H1 (cell line): ENCODE results near the gene BTBD18. TPM values are rescaled to one million over a fixed set of nuclear protein-coding genes. Genes with fewer than 3 reads are reported as not detected.

Experiments
- CTCF ChIA-PET: fragments of 300-600 bp; sonication (Branson Sonifier 250); formaldehyde crosslinking; loops from one replicate; lab custom pipeline; 2021; ENCODE audit not compliant: partially characterized antibody; lab: Charles Lee
- POLR2A ChIA-PET: fragments of 300-600 bp; sonication (Branson Sonifier 250); formaldehyde crosslinking; loops from one replicate; lab custom pipeline; 2021; ENCODE audit warnings: inconsistent platforms; ENCODE audit not compliant: partially characterized antibody; lab: Charles Lee
- DNase-seq, 2 experiments: peaks; one replicate each; pipeline versions ENCODE4 v3.0.0 to v3.0.0-alpha.2; 2010 to 2022; ENCODE audit warnings: low spot score in 2 of 2, low read depth in 1 of 2, mixed read lengths in 1 of 2
- FAIRE-seq: peaks from 2 replicates; lab custom pipeline; 2011; peaks lifted over from hg19 to GRCh38; lab: Jason Lieb, UNC
- H2AFZ ChIP-seq: 2 replicates; pipeline ENCODE4 v1.8.1; 2012; ENCODE audit warnings: low read length, inconsistent platforms
- H2AK5ac ChIP-seq: 2 replicates; pipeline ENCODE4 v1.6.1; 2013; ENCODE audit warnings: low read depth, low read length
- H2BK120ac ChIP-seq: replicated peaks from 2 replicates; pipeline ENCODE3; 2013; ENCODE audit warnings: low read depth, low read length, inconsistent platforms
- H2BK12ac ChIP-seq: 2 replicates; pipeline ENCODE4 v1.6.1; 2013; ENCODE audit warnings: low read depth, low read length
- H2BK15ac ChIP-seq: 2 replicates; pipeline ENCODE4 v1.6.1; 2013; ENCODE audit warnings: low read length
- H2BK20ac ChIP-seq: 2 replicates; pipeline ENCODE4 v1.6.1; 2013; ENCODE audit warnings: low read length
- H2BK5ac ChIP-seq: 2 replicates; pipeline ENCODE4 v1.6.1; 2013; ENCODE audit warnings: low read depth, low read length
- H3K14ac ChIP-seq: 2 replicates; pipeline ENCODE4 v1.6.1; 2013; ENCODE audit warnings: inconsistent platforms; ENCODE audit not compliant: insufficient read length
- H3K18ac ChIP-seq: 2 replicates; pipeline ENCODE4 v1.6.1; 2013; ENCODE audit warnings: low read length; ENCODE audit errors: extremely low read depth
- H3K23ac ChIP-seq: 2 replicates; pipeline ENCODE4 v1.6.1; 2013; ENCODE audit warnings: inconsistent platforms; ENCODE audit not compliant: insufficient read length
- H3K23me2 ChIP-seq: 2 replicates; pipeline ENCODE4 v1.6.1; 2013; ENCODE audit warnings: low read depth, low read length
- H3K27ac ChIP-seq: 2 replicates; pipeline ENCODE4 v1.6.1; 2011; ENCODE audit warnings: low read depth, low read length, inconsistent platforms
- H3K27me3 ChIP-seq, 4 experiments: replicated peaks in 1 of 4; 1 replicate in 1 of 4; 2 replicates in 3 of 4; pipeline versions ENCODE4 v1.6.1 to v1.8.1; 2011 to 2013; ENCODE audit warnings: low read length in 3 of 4, mild to moderate bottlenecking in 3 of 4, inconsistent platforms in 2 of 4, mixed read lengths in 2 of 4, moderate library complexity in 1 of 4; ENCODE audit not compliant: control insufficient read depth in 3 of 4, insufficient read depth in 3 of 4; ENCODE audit errors: extremely low read depth in 1 of 4
- H3K36me3 ChIP-seq, 4 experiments: 2 replicates each; pipeline versions ENCODE4 v1.6.1 to v1.8.1; 2011 to 2013; ENCODE audit warnings: mild to moderate bottlenecking in 4 of 4, low read length in 3 of 4, moderate library complexity in 2 of 4, control low read depth in 1 of 4, inconsistent platforms in 1 of 4; ENCODE audit not compliant: insufficient read depth in 4 of 4, control insufficient read depth in 2 of 4
- H3K4ac ChIP-seq: replicated peaks from 2 replicates; pipeline ENCODE3; 2013; ENCODE audit warnings: low read length, low read depth, mixed read lengths, inconsistent platforms; ENCODE audit not compliant: insufficient read length
- H3K4me1 ChIP-seq, 4 experiments: replicated peaks in 1 of 4; 1 replicate in 1 of 4; 2 replicates in 3 of 4; pipeline versions ENCODE4 v1.6.1 to v1.8.1; 2011 to 2013; ENCODE audit warnings: low read length in 3 of 4, inconsistent platforms in 2 of 4, mixed read lengths in 1 of 4; ENCODE audit not compliant: insufficient read depth in 4 of 4, control insufficient read depth in 3 of 4
- H3K4me2 ChIP-seq, 2 experiments: 2 replicates each; pipeline versions ENCODE4 v1.6.1 to v1.8.1; 2011 to 2013; ENCODE audit warnings: low read depth in 2 of 2, low read length in 2 of 2, control low read depth in 1 of 2, inconsistent platforms in 1 of 2, mild to moderate bottlenecking in 1 of 2; ENCODE audit not compliant: insufficient read depth in 1 of 2
- H3K4me3 ChIP-seq, 4 experiments: fragments of 200-600, 300-600 bp in 1 of 4; sonication (generic), shearing (Covaris generic), sonication (Bioruptor Twin) in 1 of 4; 2 replicates each; pipeline versions ENCODE4 v1.5.1 to v1.8.1; 2011 to 2016; ENCODE audit warnings: low read length in 4 of 4, low read depth in 3 of 4, control low read depth in 2 of 4, inconsistent platforms in 2 of 4, mild to moderate bottlenecking in 2 of 4, mixed read lengths in 1 of 4, moderate library complexity in 1 of 4; ENCODE audit not compliant: insufficient read depth in 2 of 4; ENCODE audit errors: extremely low read depth in 1 of 4
- H3K56ac ChIP-seq: replicated peaks from 2 replicates; pipeline ENCODE3; 2013; ENCODE audit warnings: low read depth, mild to moderate bottlenecking, mixed read lengths, low read length, inconsistent platforms; ENCODE audit not compliant: insufficient read length
- H3K79me1 ChIP-seq: 2 replicates; pipeline ENCODE4 v1.6.1; 2013; ENCODE audit warnings: low read depth, low read length, control low read depth
- H3K79me2 ChIP-seq, 2 experiments: 2 replicates each; pipeline versions ENCODE4 v1.6.1 to v1.8.1; 2012 to 2013; ENCODE audit warnings: low read length in 2 of 2, mild to moderate bottlenecking in 2 of 2, inconsistent platforms in 1 of 2; ENCODE audit not compliant: insufficient read depth in 2 of 2, control insufficient read depth in 1 of 2
- H3K9ac ChIP-seq, 4 experiments: replicated peaks in 1 of 4; 1 replicate in 1 of 4; 2 replicates in 3 of 4; pipeline versions ENCODE4 v1.6.1 to v1.8.1; 2011 to 2013; ENCODE audit warnings: low read depth in 3 of 4, low read length in 3 of 4, control low read depth in 2 of 4, mild to moderate bottlenecking in 2 of 4, moderate library complexity in 2 of 4, inconsistent platforms in 1 of 4; ENCODE audit errors: extremely low read depth in 1 of 4
- H3K9me3 ChIP-seq, 2 experiments: 2 replicates each; pipeline versions ENCODE4 v1.6.1 to v1.8.1; 2012 to 2013; ENCODE audit warnings: mild to moderate bottlenecking in 2 of 2, moderate library complexity in 2 of 2, control low read depth in 1 of 2, inconsistent platforms in 1 of 2, low read depth in 1 of 2, low read length in 1 of 2, mixed read lengths in 1 of 2; ENCODE audit not compliant: insufficient read depth in 2 of 2
- H4K20me1 ChIP-seq, 2 experiments: replicated peaks in 1 of 2; 2 replicates each; pipeline versions ENCODE3 to v1.8.1; 2011 to 2013; ENCODE audit warnings: inconsistent platforms in 2 of 2, low read length in 2 of 2, mild to moderate bottlenecking in 1 of 2; ENCODE audit not compliant: insufficient read depth in 2 of 2, control insufficient read depth in 1 of 2
- H4K5ac ChIP-seq: 2 replicates; pipeline ENCODE4 v1.6.1; 2013; ENCODE audit warnings: low read length, low read depth, mixed read lengths, inconsistent platforms; ENCODE audit not compliant: insufficient read length
- H4K8ac ChIP-seq: 2 replicates; pipeline ENCODE4 v1.8.0; 2013; ENCODE audit warnings: mild to moderate bottlenecking, moderate library complexity, low read length, inconsistent platforms; ENCODE audit not compliant: insufficient read depth; ENCODE audit errors: extremely low read depth
- H4K91ac ChIP-seq: replicated peaks from 2 replicates; pipeline ENCODE3; 2013; ENCODE audit warnings: low read length, mixed read lengths, inconsistent platforms; ENCODE audit not compliant: insufficient read length
- RFX5 ChIP-seq: IDR thresholded peaks from 2 replicates; pipeline ENCODE4 v1.6.1; 2011; ENCODE audit warnings: low read depth, low read length, improper control_type of control experiment, borderline replicate concordance
- SUZ12 ChIP-seq: fragments of 200-600 bp; sonication (generic); IDR thresholded peaks from 2 replicates; pipeline ENCODE4 v1.6.1; 2012; ENCODE audit warnings: mild to moderate bottlenecking, inconsistent platforms, low read length, moderate library complexity, mixed read lengths
- TBP ChIP-seq: IDR thresholded peaks from 2 replicates; pipeline ENCODE4 v1.6.1; 2011; ENCODE audit warnings: low read depth, low read length, improper control_type of control experiment
- WGBS, 2 experiments: shearing (Covaris generic) in 1 of 2; methylation state at CpG; one replicate each; pipeline versions ENCODE4 v1.1.6 to v1.1.7; 2013 to 2015; ENCODE audit warnings: low lambda C conversion rate in 2 of 2, mixed read lengths in 2 of 2, inconsistent platforms in 1 of 2, low coverage in 1 of 2, missing lambda C conversion rate in 1 of 2; ENCODE audit not compliant: insufficient replicate concordance in 2 of 2, insufficient coverage in 1 of 2, insufficient read length in 1 of 2; ENCODE audit errors: extremely low coverage in 1 of 2, missing lambda C conversion rate in 1 of 2; 5-methylcytosine and 5-hydroxymethylcytosine counted together
- polyA plus RNA-seq, 7 experiments: library from polyadenylated mRNA; depleted of rRNA in 3 of 7; stranded (reverse) in 5 of 7; unstranded in 2 of 7; fragments of >200 nt in 5 of 7; fragments of 200-250 nt in 2 of 7; gene quantifications; 1 replicate in 5 of 7; 2 replicates in 1 of 7; 4 replicates in 1 of 7; pipeline versions ENCODE4 v1.2.1 to v1.2.3, GENCODE V29; 2011 to 2013; ENCODE audit warnings: missing spikeins in 2 of 7, mixed read lengths in 2 of 7
- total RNA-seq: library from RNA; stranded (reverse); fragmentation: NEBNext Ultra II Directional; extraction: Animal tissue kit (Norgen Biotek cat#: 25700); gene quantifications from 2 replicates; pipeline ENCODE4 v1.2.1, GENCODE V29; 2021

BTBD18 gene
- total and polyA plus RNA-seq, 2 of the 8 experiments (the other 6 are each of a cell fraction or from before 2014, with no cell fraction given) = 0.03 TPM; not detected in 1

GRCh38 chr11:57764566-57764965, 12.9 kb upstream of the BTBD18 start:
- Histone ChIP-seq H2BK120ac (no peak overlapping the region), H3K23ac (no peak overlapping the region), H3K18ac (no peak overlapping the region), H3K79me2 (peaks cover 47 to 77% of the 10 kb centered on the region in 2 experiments), H2BK12ac (no peak overlapping the region), H3K4me1 (peaks cover 0 to 10% (median 2%) of the 10 kb centered on the region in 4 experiments; a peak in 1 of 7 replicates), H2BK15ac (no peak overlapping the region), H4K20me1 (peaks cover 5% of the 10 kb centered on the region in 2 experiments), H3K4me2 (peak overlapping the region; percentile 68 to 78), H3K79me1 (peaks cover 7% of the 10 kb centered on the region; the same call in 1 of the 2 replicates), H4K91ac (no peak overlapping the region), H3K36me3 (no peaks in the 10 kb centered on the region), H3K14ac (no peak overlapping the region), H3K9ac (peak overlapping the region in 1 of 4 experiments; percentile 44; a peak in 1 of 7 replicates), H4K8ac (no peak overlapping the region), H3K27me3 (no peaks in the 10 kb centered on the region), H3K27ac (no peak overlapping the region), H2AK5ac (no peak overlapping the region), H3K56ac (no peak overlapping the region), H3K9me3 (no peaks in the 10 kb centered on the region), H3K4me3 (peak overlapping the region; percentile 88 to 97 (median 91); a peak in 5 of 8 replicates), H2AFZ (no peak overlapping the region), H3K4ac (no peak overlapping the region), H2BK5ac (no peak overlapping the region), H3K23me2 (peaks cover 4% of the 10 kb centered on the region; the same call in 1 of the 2 replicates), H4K5ac (no peak overlapping the region), H2BK20ac (no peak overlapping the region)
- WGBS, 2 experiments = 90% methylated on average over 2 of the region's 2 CpGs; no CpG with 5 or more reads in 1 of the 2 experiments
- ChIA-PET POLR2A (interaction anchor here (0.8 to 14.5 kb wide), 6 partner anchors 13 to 35 kb away, joined by 3 to 329 read pairs (median 14); partner anchors contain the start of genes BTBD18 and SELENOH), CTCF (interaction anchor here (0.6 to 10.0 kb wide), 11 partner anchors 13 to 771 kb away, joined by 3 to 119 read pairs (median 5); partner anchors contain the start of gene BTBD18)
- FAIRE-seq (no peak), DNase-seq (no peak)
- TF ChIP-seq RFX5 (no peak), TBP (no peak), SUZ12 (no peak)
